KOPT-K1 (cell line): ENCODE results near the gene MRI1.
"Not testable (repeated sequence)": the region's sequence is repeated elsewhere in the genome, so short reads cannot be mapped to it uniquely, and the experiment has no call there.

Experiments
- H3K27ac ChIP-seq: fragments of 200-600 bp; sonication (generic); 2 replicates; pipeline ENCODE4 v1.5.1; 2016; ENCODE audit warnings: antibody characterized with exemption, mild to moderate bottlenecking, low read depth, low read length; ENCODE audit not compliant: poor library complexity, severe bottlenecking
- H3K36me3 ChIP-seq: fragments of 200-600 bp; sonication (generic); 2 replicates; pipeline ENCODE4 v1.5.1; 2017; ENCODE audit warnings: antibody characterized with exemption, mild to moderate bottlenecking, low read length, moderate library complexity; ENCODE audit not compliant: insufficient read depth
- H3K9me3 ChIP-seq: fragments of 200-600 bp; sonication (generic); 2 replicates; pipeline ENCODE4 v1.5.1; 2017; ENCODE audit warnings: antibody characterized with exemption, low read length, mild to moderate bottlenecking; ENCODE audit not compliant: insufficient read depth, poor library complexity, severe bottlenecking

MRI1 gene

DNA sequence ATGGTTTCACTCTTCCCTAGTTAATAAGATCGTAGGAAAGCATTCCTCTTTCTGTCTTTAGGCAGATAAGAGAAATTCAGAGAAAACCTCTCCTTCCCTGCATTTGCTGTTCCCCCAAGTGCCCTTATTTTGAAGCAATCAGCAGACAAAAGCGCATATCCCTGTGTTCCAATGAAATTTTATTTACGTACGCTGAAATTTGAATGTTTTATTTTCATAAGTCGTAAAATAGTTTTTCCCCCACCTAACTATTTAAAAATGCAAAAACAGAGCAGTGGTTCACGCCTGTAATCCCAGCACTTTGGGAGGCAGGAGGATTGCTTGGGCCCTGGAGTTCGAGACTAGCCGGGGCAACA lies 17.2 kb upstream of the MRI1 start:
- peaks cover 10% of the 10 kb centered on the region; the same call in 1 of the 2 replicates for H3K36me3 ChIP-seq
- H3K9me3 ChIP-seq: no peaks in the 10 kb centered on the region
- H3K27ac ChIP-seq: peak overlapping the region; percentile 74

DNA sequence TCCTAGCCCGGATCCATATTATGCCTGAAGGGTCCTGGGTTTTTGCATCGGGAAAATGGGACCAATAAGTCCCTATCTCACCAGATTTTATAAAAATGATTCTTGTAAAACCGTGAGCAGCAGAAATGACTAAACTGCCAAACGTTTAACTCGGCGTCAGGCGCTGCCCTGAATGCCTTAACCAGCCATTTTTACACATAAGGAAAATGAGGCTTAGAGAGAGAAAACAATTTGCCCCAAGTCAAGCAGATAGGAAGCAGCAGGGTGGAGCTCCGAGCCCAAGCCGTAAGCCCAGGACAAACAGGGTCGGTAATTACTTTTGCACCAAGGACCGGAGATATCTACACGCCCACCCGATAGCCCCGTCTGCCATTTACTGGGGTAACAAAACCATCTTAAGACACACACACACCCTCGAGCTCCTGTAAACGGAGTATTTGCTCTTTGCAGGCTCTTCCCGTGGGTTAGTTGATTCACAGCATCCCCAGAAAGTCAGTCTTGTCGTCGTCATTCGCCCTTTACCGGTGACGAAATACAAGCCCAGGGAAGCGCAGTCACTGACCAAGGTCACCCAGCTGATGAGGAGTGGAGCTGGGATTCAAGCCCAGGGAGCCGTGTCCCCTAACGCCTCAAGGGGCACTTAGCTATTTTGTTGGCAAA lies 16.0 kb upstream of the MRI1 start:
- H3K27ac ChIP-seq: peak overlapping the region; percentile 74
- no peaks in the 10 kb centered on the region for H3K9me3 ChIP-seq
- peaks cover 22% of the 10 kb centered on the region for H3K36me3 ChIP-seq

DNA sequence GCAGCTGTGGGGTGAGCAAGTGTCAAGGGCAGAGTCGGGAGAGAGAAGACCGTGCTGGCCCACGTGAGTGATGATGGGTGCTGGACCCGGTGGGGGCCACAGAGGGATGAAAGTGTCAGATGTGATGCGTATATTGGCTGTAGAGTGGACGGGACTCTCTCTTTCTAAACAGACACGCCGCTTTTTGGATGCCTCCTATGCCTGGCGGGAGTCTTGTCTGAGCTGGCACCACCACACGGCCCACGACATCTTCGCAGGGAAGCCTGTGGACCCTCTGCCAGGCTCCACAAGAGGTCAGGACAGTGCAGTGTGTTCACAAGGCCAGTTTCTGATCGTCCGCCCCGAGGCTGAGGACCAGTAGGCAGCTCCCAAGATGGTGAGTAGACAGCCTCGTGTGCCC lies 12.9 kb upstream of the MRI1 start:
- Histone ChIP-seq H3K27ac (no peak overlapping the region), H3K36me3 (peaks cover 53% of the 10 kb centered on the region), H3K9me3 (no peaks in the 10 kb centered on the region)

DNA sequence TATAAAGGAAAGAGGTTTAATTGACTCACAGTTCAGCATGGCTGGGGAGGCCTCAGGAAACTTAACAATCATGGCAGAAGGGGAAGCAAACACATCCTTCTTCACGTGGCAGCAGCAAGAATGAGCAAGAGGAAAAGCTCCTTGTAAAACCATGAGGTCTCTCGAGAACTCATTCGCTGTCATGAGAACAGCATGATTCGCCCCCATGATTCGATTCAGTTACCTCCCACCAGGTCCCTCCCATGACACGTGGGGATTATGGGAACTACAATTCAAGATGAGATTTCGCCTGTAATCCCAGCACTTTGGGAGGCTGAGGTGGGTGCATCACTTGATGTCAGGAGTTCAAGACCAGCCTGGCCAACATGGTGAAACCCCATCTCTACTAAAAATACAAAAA lies 10.7 kb upstream of the MRI1 start:
- not testable (repeated sequence) for H3K27ac ChIP-seq, H3K9me3 ChIP-seq
- H3K36me3 ChIP-seq: peaks cover 75% of the 10 kb centered on the region

DNA sequence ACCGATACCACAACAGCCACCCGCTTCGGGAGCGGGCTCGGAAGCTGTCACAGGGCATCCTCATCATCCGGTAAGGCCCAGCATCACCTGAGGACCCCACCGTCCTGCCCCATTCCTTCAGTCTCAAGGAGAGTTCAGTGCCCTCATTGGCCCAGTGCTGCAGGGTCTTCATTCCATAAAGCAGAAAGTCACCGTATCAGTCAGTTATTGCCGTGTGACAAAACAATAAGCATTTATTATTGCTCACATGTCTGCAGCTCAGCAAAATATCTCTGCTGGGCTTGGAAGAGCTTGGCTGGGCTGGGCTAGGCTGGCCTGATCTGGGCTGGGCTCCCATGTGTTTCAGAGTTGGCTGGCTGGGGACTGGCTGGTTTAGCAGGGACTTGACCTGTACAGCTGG lies 8.1 kb upstream of the MRI1 start:
- Histone ChIP-seq H3K36me3 (peaks cover 93% of the 10 kb centered on the region), H3K27ac (no peak overlapping the region), H3K9me3 (no peaks in the 10 kb centered on the region)

DNA sequence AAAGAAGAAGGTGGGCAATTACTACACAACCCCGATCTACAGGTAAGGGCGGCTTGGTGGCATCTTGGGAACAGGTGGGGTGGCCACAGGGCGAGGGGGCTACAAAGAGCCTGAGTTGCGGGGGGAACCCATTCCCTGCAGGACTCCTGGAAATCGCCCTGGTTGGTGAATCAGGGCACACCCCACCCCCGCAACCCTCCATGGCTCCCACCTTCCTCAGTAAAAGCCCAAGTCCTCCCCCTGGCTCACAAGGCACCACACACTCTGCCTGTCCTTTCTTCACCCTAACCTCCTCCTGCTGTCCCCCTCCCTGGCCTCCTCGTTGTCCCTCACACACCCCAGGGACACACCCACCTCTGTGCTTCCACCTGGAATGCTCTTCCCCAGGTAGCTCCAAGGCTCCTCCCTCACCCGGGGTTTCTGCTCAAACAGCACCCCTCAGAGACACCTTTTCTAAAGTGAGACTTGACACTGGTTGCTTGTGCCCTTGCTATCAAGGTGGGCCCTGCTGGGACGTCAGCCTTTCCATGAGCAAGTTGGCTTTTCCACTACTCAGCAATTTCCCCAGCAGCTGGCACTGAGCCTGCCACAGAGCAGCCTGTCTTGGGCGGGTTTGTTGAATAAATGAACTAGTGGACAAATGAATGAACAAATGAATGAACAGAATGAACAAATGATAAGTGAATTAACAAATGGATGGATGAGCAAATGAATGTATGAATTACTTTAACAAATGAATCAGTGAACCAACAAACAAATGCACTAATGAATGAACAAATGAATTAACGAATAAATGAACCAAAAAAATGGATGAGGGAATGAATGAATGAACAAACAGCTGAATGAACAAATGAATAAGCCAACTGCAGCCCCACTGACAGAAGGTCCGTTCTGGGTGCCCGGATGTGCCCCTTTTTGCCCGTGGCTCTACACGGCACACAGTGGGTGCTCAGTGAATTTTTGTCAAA lies 6.2 kb upstream of the MRI1 start:
- H3K27ac ChIP-seq: no peak overlapping the region
- H3K36me3 ChIP-seq: peaks cover 92% of the 10 kb centered on the region
- no peaks in the 10 kb centered on the region for H3K9me3 ChIP-seq

DNA sequence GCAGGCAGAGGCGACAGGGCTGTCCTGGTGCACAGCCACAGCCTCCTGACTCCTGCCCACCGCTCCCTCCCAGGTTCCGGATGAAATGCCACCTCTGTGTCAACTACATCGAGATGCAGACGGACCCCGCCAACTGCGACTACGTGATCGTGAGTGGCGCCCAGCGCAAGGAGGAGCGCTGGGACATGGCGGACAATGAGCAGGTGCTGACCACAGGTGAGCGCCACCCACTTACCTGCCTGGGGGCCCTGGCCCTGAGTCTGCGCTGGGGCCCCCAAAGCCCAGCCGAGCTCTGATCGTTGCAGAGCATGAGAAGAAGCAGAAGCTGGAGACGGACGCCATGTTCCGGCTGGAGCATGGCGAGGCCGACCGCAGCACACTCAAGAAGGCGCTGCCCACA lies 5.5 kb upstream of the MRI1 start:
- Histone ChIP-seq H3K9me3 (no peaks in the 10 kb centered on the region), H3K27ac (no peak overlapping the region)

DNA sequence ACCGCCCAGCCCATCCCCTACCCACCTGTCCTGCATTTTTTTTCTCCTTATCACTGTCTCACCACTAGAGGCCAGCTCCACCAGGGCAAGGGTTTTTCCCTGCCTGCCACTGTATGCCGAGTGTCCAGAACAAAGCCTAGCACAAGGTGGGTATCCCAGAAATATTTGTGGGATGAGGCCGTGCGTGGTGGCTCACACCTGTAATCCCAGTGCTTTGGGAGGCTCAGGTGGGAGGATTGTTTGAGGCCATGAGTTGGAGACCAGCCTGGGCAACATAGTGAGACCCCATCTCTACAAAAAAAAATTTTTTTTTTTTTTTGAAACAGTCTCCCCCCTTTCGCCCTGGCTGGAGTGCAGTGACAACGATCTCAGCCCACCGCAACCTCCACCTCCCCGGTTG lies 2.9 kb upstream of the MRI1 start:
- peaks cover 68% of the 10 kb centered on the region for H3K36me3 ChIP-seq
- no peaks in the 10 kb centered on the region for H3K9me3 ChIP-seq
- H3K27ac ChIP-seq: no peak overlapping the region

More for the DNA sequence above, 5.5 kb upstream of the MRI1 start:
- H3K36me3 ChIP-seq: peaks cover 90% of the 10 kb centered on the region

DNA sequence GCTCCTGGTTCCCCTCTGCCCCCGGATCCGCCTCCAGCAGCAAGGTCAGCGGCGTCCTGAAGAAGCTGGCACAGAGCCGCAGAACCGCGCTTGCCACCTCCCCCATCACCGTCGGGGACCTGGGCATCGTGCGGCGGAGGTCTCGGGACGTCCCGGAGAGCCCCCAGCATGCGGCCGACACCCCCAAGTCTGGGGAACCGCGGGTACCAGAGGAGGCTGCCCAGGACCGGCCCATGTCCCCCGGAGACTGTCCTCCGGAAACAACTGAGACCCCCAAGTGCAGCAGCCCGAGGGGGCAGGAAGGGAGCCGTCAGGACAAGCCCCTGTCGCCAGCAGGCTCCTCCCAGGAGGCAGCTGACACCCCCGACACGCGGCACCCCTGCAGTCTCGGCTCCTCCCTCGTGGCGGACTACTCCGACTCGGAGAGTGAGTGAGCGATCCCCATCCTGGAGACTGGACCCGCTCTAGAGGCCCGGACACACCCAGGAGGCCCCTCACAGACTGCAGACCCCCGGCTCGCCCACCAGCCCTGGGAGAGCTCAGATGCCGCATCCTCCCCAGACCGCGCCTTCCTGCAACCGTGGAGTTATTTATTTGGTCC lies 1.6 kb upstream of the MRI1 start:
- Histone ChIP-seq H3K36me3 (peaks cover 55% of the 10 kb centered on the region), H3K27ac (no peak overlapping the region), H3K9me3 (no peaks in the 10 kb centered on the region)

DNA sequence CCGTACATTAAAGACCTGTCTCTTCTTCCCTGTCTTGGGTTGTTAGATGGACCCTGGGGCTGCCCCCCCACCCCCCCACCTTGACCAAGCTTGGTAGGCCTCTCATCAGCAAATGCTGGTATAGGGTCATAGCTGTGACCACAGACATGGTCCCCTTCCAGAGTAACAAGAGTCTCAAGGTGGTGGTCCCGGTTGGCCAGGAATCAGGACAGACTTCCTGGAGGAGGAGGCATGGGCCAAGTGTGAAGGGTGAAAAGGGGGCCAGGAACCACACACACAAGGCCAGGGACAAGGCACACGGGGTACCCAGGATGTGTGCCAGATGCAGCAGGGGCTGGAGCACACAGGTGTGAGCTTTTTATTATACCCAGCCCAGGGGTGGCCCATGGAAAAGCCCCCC lies 1.1 kb upstream of the MRI1 start:
- no peak overlapping the region for H3K27ac ChIP-seq
- H3K9me3 ChIP-seq: no peaks in the 10 kb centered on the region
- peaks cover 54% of the 10 kb centered on the region for H3K36me3 ChIP-seq

DNA sequence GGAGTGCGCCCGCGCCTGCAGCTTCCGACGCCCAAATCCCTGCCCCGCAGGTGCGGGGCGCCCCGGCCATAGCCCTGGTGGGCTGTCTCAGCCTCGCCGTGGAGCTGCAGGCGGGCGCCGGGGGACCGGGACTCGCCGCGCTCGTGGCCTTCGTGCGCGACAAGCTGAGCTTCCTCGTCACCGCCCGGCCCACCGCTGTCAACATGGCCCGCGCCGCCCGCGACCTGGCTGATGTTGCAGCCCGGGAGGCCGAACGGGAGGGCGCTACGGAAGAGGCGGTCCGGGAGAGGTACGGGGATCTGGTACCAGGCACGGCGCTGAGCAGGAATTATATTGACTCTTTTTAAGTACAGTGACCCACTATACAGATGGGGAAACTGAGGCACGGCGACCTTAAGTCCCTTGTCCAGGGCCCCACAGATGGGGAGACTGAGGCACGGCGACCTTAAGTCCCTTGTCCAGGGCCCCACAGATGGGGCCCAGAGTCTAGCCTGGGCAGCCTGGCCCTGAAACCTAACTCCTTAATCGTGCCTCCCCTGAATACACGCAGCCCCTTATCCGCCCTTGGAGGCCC lies 586 bp downstream of the MRI1 start:
- H3K36me3 ChIP-seq: peaks cover 56% of the 10 kb centered on the region

DNA sequence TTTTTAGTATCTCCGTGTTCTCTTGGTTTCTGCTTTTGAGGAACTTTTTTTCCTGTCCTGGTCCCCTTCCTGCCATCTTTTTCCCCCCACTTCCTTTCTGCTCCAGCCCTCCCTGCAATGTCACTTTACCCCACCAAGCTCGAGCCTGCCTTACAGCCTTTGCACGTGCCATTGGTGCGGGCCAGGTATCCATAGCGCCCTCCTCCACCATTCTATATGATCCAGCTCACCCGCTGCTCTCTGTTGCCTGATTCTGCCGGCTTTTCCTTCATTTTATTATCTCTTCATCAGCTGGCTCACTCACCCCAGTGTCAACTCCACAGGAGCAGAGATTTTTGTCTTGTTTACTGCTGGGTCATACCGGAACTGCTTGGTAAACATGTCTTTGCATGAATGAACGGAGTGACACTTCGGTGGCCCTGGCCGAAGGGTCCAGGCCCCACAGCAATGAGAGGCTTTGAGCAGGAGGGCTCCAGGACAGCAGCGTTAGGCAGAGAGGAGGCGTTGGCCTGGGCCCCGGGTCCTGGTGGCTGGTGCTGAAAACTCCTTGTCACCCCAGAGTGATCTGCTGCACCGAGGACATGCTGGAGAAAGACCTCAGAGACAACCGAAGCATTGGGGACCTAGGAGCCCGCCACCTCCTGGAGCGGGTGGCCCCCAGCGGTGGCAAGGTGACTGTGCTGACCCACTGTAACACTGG lies 1.2 kb downstream of the MRI1 start:
- Histone ChIP-seq H3K36me3 (peaks cover 55% of the 10 kb centered on the region), H3K9me3 (no peaks in the 10 kb centered on the region), H3K27ac (no peak overlapping the region)

More for the DNA sequence above, 586 bp downstream of the MRI1 start:
- H3K9me3 ChIP-seq: no peaks in the 10 kb centered on the region
- peak overlapping the region; percentile 64 for H3K27ac ChIP-seq

DNA sequence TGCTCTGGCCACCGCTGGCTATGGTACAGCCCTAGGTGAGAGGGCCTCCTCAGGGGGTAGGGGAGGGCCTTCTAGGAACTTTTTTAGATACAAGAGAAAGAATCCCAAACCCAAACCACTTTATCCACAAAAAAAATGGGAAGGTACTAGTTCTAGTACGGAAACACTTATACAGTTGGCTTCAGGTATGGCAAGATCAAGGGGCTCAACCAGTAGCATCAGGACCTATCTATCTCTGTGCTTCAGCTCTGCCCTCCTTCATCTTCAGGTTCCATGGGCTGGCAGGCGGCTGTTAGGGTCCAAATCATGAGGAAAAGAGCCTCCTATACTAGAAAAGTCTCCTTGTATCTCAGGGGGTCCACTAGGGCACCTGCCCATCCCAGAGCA lies 1.8 kb downstream of the MRI1 start:
- Histone ChIP-seq H3K36me3 (peaks cover 56% of the 10 kb centered on the region), H3K27ac (no peak overlapping the region), H3K9me3 (no peaks in the 10 kb centered on the region)

DNA sequence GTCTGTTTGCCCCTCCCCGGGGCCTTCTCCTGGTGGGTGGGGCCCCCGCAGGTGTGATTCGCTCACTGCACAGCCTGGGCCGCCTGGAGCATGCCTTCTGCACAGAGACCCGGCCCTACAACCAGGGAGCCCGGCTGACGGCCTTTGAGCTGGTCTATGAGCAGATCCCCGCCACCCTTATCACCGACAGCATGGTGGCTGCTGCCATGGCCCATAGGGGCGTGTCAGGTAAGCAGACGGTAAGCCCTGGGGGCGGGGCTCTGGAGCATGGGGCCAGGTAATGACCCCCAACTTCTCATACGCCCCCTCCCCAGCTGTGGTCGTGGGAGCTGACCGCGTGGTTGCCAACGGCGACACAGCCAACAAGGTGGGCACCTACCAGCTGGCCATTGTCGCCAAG lies 4.2 kb downstream of the MRI1 start:
- H3K27ac ChIP-seq: no peak overlapping the region
- no peaks in the 10 kb centered on the region for H3K9me3 ChIP-seq
- H3K36me3 ChIP-seq: peaks cover 43% of the 10 kb centered on the region
